ENCODE data around the gene IFT20.
"Not testable (repeated sequence)": the region's sequence is repeated elsewhere in the genome, so short reads cannot be mapped to it uniquely, and the experiment has no call there.

The IFT20 gene

DNA sequence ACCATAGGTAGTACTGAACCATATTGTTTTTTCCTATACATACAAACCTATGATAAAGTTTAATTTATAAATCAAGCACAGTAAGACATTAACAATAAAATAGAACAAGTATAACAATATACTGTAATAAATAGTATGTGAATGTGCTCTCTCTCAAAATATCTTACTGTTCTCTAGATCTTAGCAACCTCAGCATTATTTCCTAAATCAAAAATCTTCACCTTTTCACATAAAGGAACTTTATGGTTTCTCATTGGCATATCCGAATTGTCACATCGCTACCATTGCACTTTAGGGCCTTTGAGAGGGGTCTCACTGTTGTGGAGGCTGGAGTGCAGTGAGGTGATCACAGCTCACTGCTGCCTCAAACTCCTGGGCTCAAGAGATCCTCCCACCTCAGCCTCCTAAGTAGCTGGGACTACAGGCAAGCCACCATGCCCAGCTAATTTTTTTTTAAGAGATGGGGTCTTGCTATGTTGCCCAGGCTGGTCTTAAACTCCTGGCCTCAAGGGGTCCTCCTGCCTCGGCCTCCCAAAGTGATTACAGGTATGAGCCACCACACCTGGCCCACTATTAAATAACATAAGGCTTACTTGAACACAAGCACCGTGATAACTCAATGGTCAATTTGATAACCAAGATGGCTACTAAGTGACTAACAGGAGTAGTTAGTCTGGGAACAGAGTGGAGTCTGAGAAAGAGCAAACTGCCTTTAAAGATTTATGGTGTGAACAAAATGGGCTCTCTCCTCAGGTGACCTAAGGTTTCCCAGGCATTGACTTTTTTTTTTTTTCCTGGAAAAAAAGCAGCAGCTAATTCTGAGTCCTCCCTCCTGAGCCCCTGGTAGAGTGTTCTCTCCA, 19.2 kb downstream of the IFT20 start:
- H3K4me1 ChIP-seq (ENCODE audit: control insufficient read depth in 2 of 2, insufficient read depth in 2 of 2, low read length in 2 of 2), result peaks cover 7 to 23% of the 10 kb centered on the region in 2 donors
- H3K36me3 ChIP-seq (ENCODE audit: control insufficient read depth in 2 of 2, insufficient read depth in 2 of 2, low read length in 2 of 2), result no peaks in the 10 kb centered on the region
- no peak overlapping the region for H3K27ac ChIP-seq (ENCODE audit: low read depth in 2 of 2, low read length in 2 of 2)
- no peaks in the 10 kb centered on the region for H3K9me3 ChIP-seq (ENCODE audit: control insufficient read depth in 2 of 2, low read length in 2 of 2)
- no peaks in the 10 kb centered on the region for H3K27me3 ChIP-seq (ENCODE audit: control insufficient read depth in 2 of 2, insufficient read depth in 2 of 2, low read length in 2 of 2)
- no peak overlapping the region for H3K4me3 ChIP-seq (ENCODE audit: low read length in 2 of 2)
- H3K9ac ChIP-seq (ENCODE audit: low read depth in 1 of 2, low read length in 2 of 2), result no peak overlapping the region

DNA sequence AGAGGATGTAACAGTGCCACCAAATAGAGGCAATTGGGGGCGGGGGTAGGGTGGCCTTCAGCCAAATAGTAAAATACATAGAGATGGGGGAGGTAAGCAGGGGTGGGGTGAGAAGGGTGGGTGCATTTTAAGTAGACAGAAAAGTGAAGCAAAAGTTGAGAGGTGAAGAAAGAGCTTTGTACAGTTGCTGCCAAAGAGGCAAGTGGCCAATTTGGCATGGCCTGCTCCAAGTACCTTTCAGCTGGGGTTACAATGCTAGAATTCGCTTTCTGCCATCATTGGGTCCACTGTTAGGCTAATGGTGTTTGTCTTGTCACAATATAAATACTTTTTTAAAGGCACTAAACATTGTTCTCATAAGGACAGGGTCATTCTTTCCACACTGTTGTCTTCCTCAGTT, 21.4 kb downstream of the IFT20 start:
- no peak overlapping the region for H3K27ac ChIP-seq (ENCODE audit: low read depth in 2 of 2, low read length in 2 of 2)
- H3K4me1 ChIP-seq (ENCODE audit: control insufficient read depth in 2 of 2, insufficient read depth in 2 of 2, low read length in 2 of 2), result peaks cover 7 to 8% of the 10 kb centered on the region in 2 donors
- no peak overlapping the region for H3K9ac ChIP-seq (ENCODE audit: low read depth in 1 of 2, low read length in 2 of 2)
- no peaks in the 10 kb centered on the region for H3K36me3 ChIP-seq (ENCODE audit: control insufficient read depth in 2 of 2, insufficient read depth in 2 of 2, low read length in 2 of 2)
- H3K9me3 ChIP-seq (ENCODE audit: control insufficient read depth in 2 of 2, low read length in 2 of 2), result no peaks in the 10 kb centered on the region
- no peaks in the 10 kb centered on the region for H3K27me3 ChIP-seq (ENCODE audit: control insufficient read depth in 2 of 2, insufficient read depth in 2 of 2, low read length in 2 of 2)
- H3K4me3 ChIP-seq (ENCODE audit: low read length in 2 of 2), result no peak overlapping the region

DNA sequence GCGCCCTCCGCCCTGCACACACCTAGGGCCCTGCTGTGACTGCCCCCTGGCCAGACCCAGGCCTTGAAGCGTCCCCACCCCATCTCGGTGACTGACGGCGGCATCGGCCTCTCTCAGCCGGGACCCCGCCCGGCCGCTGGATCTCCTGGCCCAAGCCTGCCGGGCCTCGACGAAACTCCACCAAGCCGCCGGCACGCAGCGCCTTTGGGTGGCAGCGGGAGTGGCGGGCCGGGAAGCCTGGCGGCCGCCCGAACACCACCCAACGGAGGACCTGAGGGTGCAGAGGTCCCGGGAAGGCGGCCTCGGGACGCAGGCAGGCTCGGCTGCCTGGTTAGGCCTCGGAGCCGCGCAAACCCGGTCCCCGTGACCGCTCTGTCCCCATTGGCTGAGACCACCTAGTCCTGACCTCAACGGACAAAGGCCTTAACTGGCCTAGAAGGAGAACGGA, 28.3 kb downstream of the IFT20 start:
- Histone ChIP-seq H3K4me1 (ENCODE audit: control insufficient read depth in 2 of 2, insufficient read depth in 2 of 2, low read length in 2 of 2) (no peaks in the 10 kb centered on the region), H3K27me3 (ENCODE audit: control insufficient read depth in 2 of 2, insufficient read depth in 2 of 2, low read length in 2 of 2) (peaks cover 0 to 7% of the 10 kb centered on the region in 2 donors), H3K27ac (ENCODE audit: low read depth in 2 of 2, low read length in 2 of 2) (no peak overlapping the region), H3K36me3 (ENCODE audit: control insufficient read depth in 2 of 2, insufficient read depth in 2 of 2, low read length in 2 of 2) (no peaks in the 10 kb centered on the region), H3K9me3 (ENCODE audit: control insufficient read depth in 2 of 2, low read length in 2 of 2) (no peaks in the 10 kb centered on the region), H3K4me3 (ENCODE audit: low read length in 2 of 2) (no peak overlapping the region), H3K9ac (ENCODE audit: low read depth in 1 of 2, low read length in 2 of 2) (no peak overlapping the region)

DNA sequence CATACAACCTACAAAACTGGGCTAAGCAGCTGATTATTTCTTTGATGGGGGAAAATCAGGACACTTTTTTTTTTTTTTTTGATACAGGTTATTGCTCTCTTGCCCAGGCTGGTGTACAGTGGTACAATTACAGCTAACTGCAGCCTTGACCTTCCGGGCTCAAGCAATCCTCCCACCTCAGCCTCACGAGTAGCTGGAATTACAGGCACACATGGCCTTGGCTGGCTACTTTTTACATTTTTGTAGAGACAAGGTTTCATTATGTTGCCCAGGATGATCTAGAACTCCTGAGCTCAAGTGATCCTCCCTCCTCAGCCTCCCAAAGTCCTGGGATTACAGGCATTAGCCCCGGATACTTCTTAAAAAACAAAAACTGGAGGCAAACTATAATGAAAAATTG, 36.8 kb downstream of the IFT20 start:
- H3K9ac ChIP-seq (ENCODE audit: low read depth in 1 of 2, low read length in 2 of 2), result no peak overlapping the region
- no peak overlapping the region for H3K27ac ChIP-seq (ENCODE audit: low read depth in 2 of 2, low read length in 2 of 2)
- no peaks in the 10 kb centered on the region for H3K9me3 ChIP-seq (ENCODE audit: control insufficient read depth in 2 of 2, low read length in 2 of 2)
- no peaks in the 10 kb centered on the region for H3K4me1 ChIP-seq (ENCODE audit: control insufficient read depth in 2 of 2, insufficient read depth in 2 of 2, low read length in 2 of 2)
- no peaks in the 10 kb centered on the region for H3K27me3 ChIP-seq (ENCODE audit: control insufficient read depth in 2 of 2, insufficient read depth in 2 of 2, low read length in 2 of 2)
- no peaks in the 10 kb centered on the region for H3K36me3 ChIP-seq (ENCODE audit: control insufficient read depth in 2 of 2, insufficient read depth in 2 of 2, low read length in 2 of 2)
- no peak overlapping the region for H3K4me3 ChIP-seq (ENCODE audit: low read length in 2 of 2)

DNA sequence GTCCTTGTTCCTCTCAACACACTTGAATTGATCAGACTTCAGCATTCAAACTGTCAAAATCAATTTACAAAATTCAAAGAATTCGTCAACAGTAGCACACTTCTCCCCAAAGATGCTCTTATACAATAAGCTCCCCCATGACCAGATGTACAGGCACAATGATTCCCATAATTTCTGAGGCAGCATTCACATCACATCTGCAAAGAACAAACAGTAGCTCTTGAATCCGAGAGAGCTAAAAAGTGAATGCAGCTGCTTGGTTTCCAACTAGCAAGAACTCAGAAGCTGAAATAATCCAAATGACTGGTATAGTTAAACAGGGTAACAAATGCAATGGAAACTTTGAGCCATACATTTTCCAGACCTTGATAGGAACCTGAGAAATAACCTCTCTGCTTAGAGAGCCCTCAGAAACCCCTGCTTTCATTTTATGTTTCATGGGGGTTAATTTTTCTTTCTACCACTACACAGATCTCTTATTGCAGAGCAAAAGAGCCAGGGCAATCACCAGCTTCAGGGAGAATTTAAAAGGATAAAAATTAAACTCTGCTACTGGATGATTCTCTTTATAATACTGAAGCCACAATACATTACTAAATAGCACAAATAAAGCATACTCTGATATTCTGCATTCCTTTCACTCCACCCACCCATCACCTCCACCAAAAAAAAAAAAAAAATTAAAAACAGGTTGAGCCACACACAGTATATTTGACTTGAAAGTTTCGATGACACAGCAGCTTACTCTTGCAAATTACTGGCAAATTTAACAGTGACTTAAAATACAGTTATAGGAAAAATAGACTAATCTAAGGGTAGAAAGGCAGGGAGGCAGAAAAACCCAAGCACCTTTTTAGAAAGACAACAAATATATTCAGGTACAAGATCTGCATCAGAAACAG, 39.3 kb downstream of the IFT20 start:
- Histone ChIP-seq H3K27ac (ENCODE audit: low read depth in 2 of 2, low read length in 2 of 2) (no peak overlapping the region), H3K4me1 (ENCODE audit: control insufficient read depth in 2 of 2, insufficient read depth in 2 of 2, low read length in 2 of 2) (no peaks in the 10 kb centered on the region), H3K9me3 (ENCODE audit: control insufficient read depth in 2 of 2, low read length in 2 of 2) (no peaks in the 10 kb centered on the region), H3K9ac (ENCODE audit: low read depth in 1 of 2, low read length in 2 of 2) (no peak overlapping the region), H3K4me3 (ENCODE audit: low read length in 2 of 2) (no peak overlapping the region), H3K27me3 (ENCODE audit: control insufficient read depth in 2 of 2, insufficient read depth in 2 of 2, low read length in 2 of 2) (peaks cover 0 to 3% of the 10 kb centered on the region in 2 donors), H3K36me3 (ENCODE audit: control insufficient read depth in 2 of 2, insufficient read depth in 2 of 2, low read length in 2 of 2) (no peaks in the 10 kb centered on the region)

DNA sequence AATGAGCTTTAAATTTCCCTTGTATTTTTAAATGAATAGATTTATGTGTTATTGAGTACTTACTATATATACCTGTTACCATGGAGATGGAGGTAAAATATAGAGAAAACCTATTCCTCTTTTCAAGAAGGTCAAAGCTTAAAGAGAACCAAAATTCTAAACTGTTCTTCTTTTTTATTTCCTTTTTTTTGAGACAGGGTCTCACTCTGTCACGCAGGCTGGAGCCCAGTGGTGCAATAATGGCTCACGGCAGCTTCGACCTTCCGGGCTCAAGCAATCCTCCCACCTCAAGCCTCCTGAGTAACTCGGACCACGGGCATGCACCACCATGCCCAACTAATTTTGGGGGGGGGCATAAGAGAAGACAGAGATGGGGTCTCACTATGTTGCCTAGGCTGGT, 41.3 kb downstream of the IFT20 start:
- H3K9me3 ChIP-seq (ENCODE audit: control insufficient read depth in 2 of 2, low read length in 2 of 2), result no peaks in the 10 kb centered on the region
- no peaks in the 10 kb centered on the region for H3K36me3 ChIP-seq (ENCODE audit: control insufficient read depth in 2 of 2, insufficient read depth in 2 of 2, low read length in 2 of 2)
- H3K4me3 ChIP-seq (ENCODE audit: low read length in 2 of 2), result no peak overlapping the region
- H3K9ac ChIP-seq (ENCODE audit: low read depth in 1 of 2, low read length in 2 of 2), result no peak overlapping the region
- H3K4me1 ChIP-seq (ENCODE audit: control insufficient read depth in 2 of 2, insufficient read depth in 2 of 2, low read length in 2 of 2), result no peaks in the 10 kb centered on the region
- no peak overlapping the region for H3K27ac ChIP-seq (ENCODE audit: low read depth in 2 of 2, low read length in 2 of 2)
- H3K27me3 ChIP-seq (ENCODE audit: control insufficient read depth in 2 of 2, insufficient read depth in 2 of 2, low read length in 2 of 2), result peaks cover 0 to 3% of the 10 kb centered on the region in 2 donors

DNA sequence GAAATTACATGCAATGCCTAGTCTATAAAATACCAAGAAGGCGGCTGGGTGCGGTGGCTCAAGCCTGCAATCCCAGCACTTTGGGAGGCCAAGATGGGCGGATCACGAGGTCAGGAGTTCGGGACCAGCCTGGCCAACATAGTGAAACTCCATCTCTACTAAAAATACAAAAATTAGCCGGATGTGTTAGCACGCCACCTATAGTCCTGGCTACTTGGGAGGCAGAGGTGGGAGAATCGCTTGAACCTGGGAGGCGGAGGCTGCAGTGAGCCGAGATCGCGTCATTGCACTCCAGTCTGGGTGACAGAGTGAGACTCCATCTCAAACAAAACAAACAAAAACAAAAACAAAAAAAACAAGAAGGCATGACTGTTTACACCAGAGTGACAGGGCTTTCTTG, 42.4 kb downstream of the IFT20 start:
- not testable (repeated sequence) for H3K4me3 ChIP-seq (ENCODE audit: low read length in 2 of 2); H3K9ac ChIP-seq (ENCODE audit: low read depth in 1 of 2, low read length in 2 of 2); H3K4me1 ChIP-seq (ENCODE audit: control insufficient read depth in 2 of 2, insufficient read depth in 2 of 2, low read length in 2 of 2); H3K36me3 ChIP-seq (ENCODE audit: control insufficient read depth in 2 of 2, insufficient read depth in 2 of 2, low read length in 2 of 2); H3K9me3 ChIP-seq (ENCODE audit: control insufficient read depth in 2 of 2, low read length in 2 of 2); H3K27me3 ChIP-seq (ENCODE audit: control insufficient read depth in 2 of 2, insufficient read depth in 2 of 2, low read length in 2 of 2); H3K27ac ChIP-seq (ENCODE audit: low read depth in 2 of 2, low read length in 2 of 2)

DNA sequence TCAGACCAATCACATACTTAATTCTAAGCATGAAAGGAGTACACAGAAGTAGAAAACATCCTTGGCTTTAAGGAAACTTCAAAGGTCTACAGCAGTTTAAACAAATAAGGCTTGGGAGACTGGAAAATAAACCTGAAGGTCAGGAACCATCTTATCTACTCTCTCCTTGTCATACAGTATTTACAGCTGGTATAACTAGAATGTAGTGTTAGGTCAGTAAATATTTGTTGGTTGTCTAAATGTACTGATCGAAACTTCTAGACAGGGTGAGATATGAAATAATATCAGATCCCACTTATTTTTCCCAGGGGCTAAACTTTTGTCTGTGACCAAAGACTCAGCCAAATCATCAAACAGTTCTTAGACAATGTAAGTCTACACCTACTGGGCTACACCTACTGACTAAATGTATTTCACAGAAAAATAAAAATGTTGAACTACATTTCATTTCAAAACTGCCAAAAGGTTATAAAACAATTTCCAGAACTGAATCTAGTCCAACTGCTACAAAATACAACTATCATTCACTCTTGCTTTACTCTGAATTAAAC, 43.4 kb downstream of the IFT20 start:
- H3K27ac ChIP-seq (ENCODE audit: low read depth in 2 of 2, low read length in 2 of 2), result no peak overlapping the region
- H3K27me3 ChIP-seq (ENCODE audit: control insufficient read depth in 2 of 2, insufficient read depth in 2 of 2, low read length in 2 of 2), result peaks cover 0 to 3% of the 10 kb centered on the region in 2 donors
- H3K4me1 ChIP-seq (ENCODE audit: control insufficient read depth in 2 of 2, insufficient read depth in 2 of 2, low read length in 2 of 2), result no peaks in the 10 kb centered on the region
- no peaks in the 10 kb centered on the region for H3K9me3 ChIP-seq (ENCODE audit: control insufficient read depth in 2 of 2, low read length in 2 of 2)
- no peak overlapping the region for H3K4me3 ChIP-seq (ENCODE audit: low read length in 2 of 2)
- H3K36me3 ChIP-seq (ENCODE audit: control insufficient read depth in 2 of 2, insufficient read depth in 2 of 2, low read length in 2 of 2), result no peaks in the 10 kb centered on the region
- no peak overlapping the region for H3K9ac ChIP-seq (ENCODE audit: low read depth in 1 of 2, low read length in 2 of 2)

DNA sequence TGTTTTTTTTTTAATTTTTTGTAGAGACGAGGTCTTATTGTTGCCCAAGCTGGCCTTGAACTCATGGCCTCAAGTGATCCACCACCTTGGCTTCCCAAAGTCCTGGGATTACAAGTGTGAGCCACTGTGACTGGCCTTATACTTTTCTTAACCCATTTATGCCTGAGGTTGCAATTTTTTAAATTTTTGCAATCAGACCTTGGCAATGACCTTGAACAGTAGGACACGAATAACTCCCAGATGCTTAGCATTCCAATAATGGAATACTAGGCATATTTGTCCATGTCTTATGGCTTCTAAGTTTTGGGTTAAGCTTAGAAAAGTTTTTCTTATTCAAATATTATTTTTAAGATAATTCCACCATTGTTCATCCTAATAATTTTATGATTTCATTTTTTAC, 44.6 kb downstream of the IFT20 start:
- no peaks in the 10 kb centered on the region for H3K36me3 ChIP-seq (ENCODE audit: control insufficient read depth in 2 of 2, insufficient read depth in 2 of 2, low read length in 2 of 2)
- no peaks in the 10 kb centered on the region for H3K4me1 ChIP-seq (ENCODE audit: control insufficient read depth in 2 of 2, insufficient read depth in 2 of 2, low read length in 2 of 2)
- H3K27ac ChIP-seq (ENCODE audit: low read depth in 2 of 2, low read length in 2 of 2), result no peak overlapping the region
- no peak overlapping the region for H3K4me3 ChIP-seq (ENCODE audit: low read length in 2 of 2)
- H3K27me3 ChIP-seq (ENCODE audit: control insufficient read depth in 2 of 2, insufficient read depth in 2 of 2, low read length in 2 of 2), result peaks cover 0 to 3% of the 10 kb centered on the region in 2 donors
- no peaks in the 10 kb centered on the region for H3K9me3 ChIP-seq (ENCODE audit: control insufficient read depth in 2 of 2, low read length in 2 of 2)
- H3K9ac ChIP-seq (ENCODE audit: low read depth in 1 of 2, low read length in 2 of 2), result no peak overlapping the region

DNA sequence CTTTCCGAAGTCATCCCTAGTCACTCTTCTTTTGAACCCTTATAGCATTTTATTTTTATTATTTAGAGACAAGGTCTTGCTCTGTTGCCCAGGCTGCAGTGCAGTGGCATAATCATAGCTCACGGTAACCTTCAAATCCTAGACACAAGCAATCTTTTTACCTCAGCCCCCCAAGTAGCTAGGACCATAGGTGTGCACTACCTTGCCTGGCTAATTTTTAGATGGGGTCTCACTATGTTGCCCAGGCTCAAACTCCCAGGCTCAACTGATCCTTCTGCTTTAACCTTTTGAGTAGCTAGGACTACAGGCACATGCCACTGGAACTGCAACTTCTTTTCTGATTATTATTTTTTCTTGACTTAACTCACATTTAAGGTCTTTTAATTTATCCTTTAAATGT, 49.3 kb downstream of the IFT20 start:
- Histone ChIP-seq H3K9ac (ENCODE audit: low read depth in 1 of 2, low read length in 2 of 2) (no peak overlapping the region), H3K4me3 (ENCODE audit: low read length in 2 of 2) (no peak overlapping the region), H3K27ac (ENCODE audit: low read depth in 2 of 2, low read length in 2 of 2) (no peak overlapping the region), H3K9me3 (ENCODE audit: control insufficient read depth in 2 of 2, low read length in 2 of 2) (no peaks in the 10 kb centered on the region), H3K4me1 (ENCODE audit: control insufficient read depth in 2 of 2, insufficient read depth in 2 of 2, low read length in 2 of 2) (no peaks in the 10 kb centered on the region), H3K36me3 (ENCODE audit: control insufficient read depth in 2 of 2, insufficient read depth in 2 of 2, low read length in 2 of 2) (no peaks in the 10 kb centered on the region), H3K27me3 (ENCODE audit: control insufficient read depth in 2 of 2, insufficient read depth in 2 of 2, low read length in 2 of 2) (no peaks in the 10 kb centered on the region)

All from mucosa of rectum (tissue), 2 donors.